ENCODE results near the gene SYNPO. TPM values are rescaled to one million over a fixed set of nuclear protein-coding genes. Genes with fewer than 3 reads are reported as not detected.

The SYNPO gene
- total RNA-seq, 4 donors from 2014 or later = 419 to 569 (median 539) TPM

- DNase-seq = no peak
- H3K36me3 ChIP-seq = peaks cover 0 to 5% of the 10 kb centered on the region in 2 donors
- H3K9me3 ChIP-seq = no peaks in the 10 kb centered on the region
- H3K4me1 ChIP-seq = peaks cover 42 to 45% of the 10 kb centered on the region in 2 donors
- in situ Hi-C loops (cut with MboI; ENCODE audit: low sequenced_read_pairs in 4 of 4) = no loop called here
- H3K27ac ChIP-seq = peak overlapping the region; percentile 82 to 97 (median 92)
- no peak overlapping the region for H3K4me3 ChIP-seq
- no peaks in the 10 kb centered on the region for H3K27me3 ChIP-seq
- ATAC-seq = no peak
- intact Hi-C loops (cut with DNase I; ENCODE audit: low total_unique reads) = loop anchor here (10.0 kb wide), 1 partner anchor 230 kb away; the partner anchor contains the start of gene RPS14
- TF ChIP-seq POLR2A (IDR thresholded peaks at IDR 0.05) (no peak), CTCF (IDR thresholded peaks at IDR 0.05 in 4 of 5, conservative IDR thresholded peaks at IDR 0.05 in 1 of 5) (no peak)
Observed at GRCh38 chr5:150675069-150675468, 34.6 kb downstream of the SYNPO start.

- in situ Hi-C loops (cut with MboI; ENCODE audit: low sequenced_read_pairs in 4 of 4) = no loop called here
- H3K36me3 ChIP-seq = peaks cover 0 to 5% of the 10 kb centered on the region in 2 donors
- H3K27me3 ChIP-seq = no peaks in the 10 kb centered on the region
- no peak overlapping the region for H3K4me3 ChIP-seq
- DNase-seq = no peak
- ATAC-seq = no peak
- H3K4me1 ChIP-seq = peaks cover 34 to 35% of the 10 kb centered on the region in 2 donors
- H3K9me3 ChIP-seq = no peaks in the 10 kb centered on the region
- intact Hi-C loops (cut with DNase I; ENCODE audit: low total_unique reads) = loop anchor here (10.0 kb wide), 1 partner anchor 232 kb away; the partner anchor contains the start of gene RPS14
- H3K27ac ChIP-seq = peak overlapping the region; percentile 8 to 97 (median 62)
- TF ChIP-seq POLR2A (IDR thresholded peaks at IDR 0.05) = no peak
- TF ChIP-seq CTCF (IDR thresholded peaks at IDR 0.05 in 4 of 5, conservative IDR thresholded peaks at IDR 0.05 in 1 of 5) = no peak
Observed at GRCh38 chr5:150676578-150676977, 36.1 kb downstream of the SYNPO start.

- H3K9me3 ChIP-seq = no peaks in the 10 kb centered on the region
- H3K27me3 ChIP-seq = no peaks in the 10 kb centered on the region
- TF ChIP-seq CTCF (IDR thresholded peaks at IDR 0.05 in 4 of 5, conservative IDR thresholded peaks at IDR 0.05 in 1 of 5) (no peak), POLR2A (IDR thresholded peaks at IDR 0.05) (no peak)
- no peak for ATAC-seq
- H3K4me1 ChIP-seq = peaks cover 3 to 7% of the 10 kb centered on the region in 2 donors
- peaks cover 0 to 71% of the 10 kb centered on the region in 2 donors for H3K36me3 ChIP-seq
- intact Hi-C loops (cut with DNase I; ENCODE audit: low total_unique reads) (no loop called here), in situ Hi-C loops (cut with MboI; ENCODE audit: low sequenced_read_pairs in 4 of 4) (no loop called here)
- DNase-seq = no peak
- H3K27ac ChIP-seq = no peak overlapping the region
- H3K4me3 ChIP-seq = no peak overlapping the region
Observed at GRCh38 chr5:150689120-150689519, 48.7 kb downstream of the SYNPO start.

- Histone ChIP-seq H3K9me3 (no peaks in the 10 kb centered on the region), H3K4me3 (no peak overlapping the region), H3K27ac (no peak overlapping the region), H3K27me3 (no peaks in the 10 kb centered on the region), H3K36me3 (peaks cover 2 to 79% of the 10 kb centered on the region in 2 donors), H3K4me1 (peaks cover 3 to 7% of the 10 kb centered on the region in 2 donors)
- DNase-seq (no peak), ATAC-seq (no peak)
- intact Hi-C loops (cut with DNase I; ENCODE audit: low total_unique reads) = no loop called here
- TF ChIP-seq POLR2A (IDR thresholded peaks at IDR 0.05) = no peak
- no peak for TF ChIP-seq CTCF (IDR thresholded peaks at IDR 0.05 in 4 of 5, conservative IDR thresholded peaks at IDR 0.05 in 1 of 5)
- in situ Hi-C loops (cut with MboI; ENCODE audit: low sequenced_read_pairs in 4 of 4) = no loop called here
Observed at GRCh38 chr5:150690760-150691159, 50.3 kb downstream of the SYNPO start.

- peak overlapping the region; percentile 64 to 75 (median 67) for H3K27ac ChIP-seq
- intact Hi-C loops (cut with DNase I; ENCODE audit: low total_unique reads) = no loop called here
Observed at GRCh38 chr5:150692276-150692675, 51.8 kb downstream of the SYNPO start.

More at GRCh38 chr5:150692276-150692675, 51.8 kb downstream of the SYNPO start:
- peak in 1 of 2 donors; percentile 31 for DNase-seq
- no peaks in the 10 kb centered on the region for H3K27me3 ChIP-seq
- in situ Hi-C loops (cut with MboI; ENCODE audit: low sequenced_read_pairs in 4 of 4) = no loop called here
- peaks cover 8 to 85% of the 10 kb centered on the region in 2 donors for H3K36me3 ChIP-seq
- no peaks in the 10 kb centered on the region for H3K9me3 ChIP-seq
- peak; percentile 77 to 94 for ATAC-seq
- H3K4me3 ChIP-seq = no peak overlapping the region
- no peak for TF ChIP-seq CTCF (IDR thresholded peaks at IDR 0.05 in 4 of 5, conservative IDR thresholded peaks at IDR 0.05 in 1 of 5)
- TF ChIP-seq POLR2A (IDR thresholded peaks at IDR 0.05) = no peak
- peaks cover 3 to 7% of the 10 kb centered on the region in 2 donors for H3K4me1 ChIP-seq
